Common myeloid progenitor, CD34-positive (primary cell): ENCODE results near the gene KCNJ1.
A peak's percentile ranks its signal among the peaks of the same experiment; 100 is the strongest.

Source experiments
- CTCF ChIA-PET: fragments of 350-600 bp; sonication (Branson Sonifier 250); formaldehyde crosslinking; loops from one replicate; lab custom pipeline; 2021; ENCODE audit warnings: antibody characterized with exemption; lab: Charles Lee
- POLR2A ChIA-PET: fragments of 350-600 bp; sonication (Branson Sonifier 250); formaldehyde crosslinking; loops from one replicate; lab custom pipeline; 2021; ENCODE audit warnings: antibody characterized with exemption; lab: Charles Lee
- DNase-seq, 3 donors: peaks; one replicate each; pipeline versions ENCODE4 v3.0.0 to v3.0.0-alpha.2; 2013
- H3K27ac ChIP-seq, 2 experiments: 1 replicate in 1 of 2; 2 replicates in 1 of 2; pipeline ENCODE4 v1.7.0; 2013; ENCODE audit warnings: inconsistent platforms in 2 of 2, low read length in 2 of 2, mild to moderate bottlenecking in 2 of 2, low read depth in 1 of 2, moderate library complexity in 1 of 2; ENCODE audit not compliant: severe bottlenecking in 2 of 2, insufficient read depth in 1 of 2, poor library complexity in 1 of 2
- H3K27me3 ChIP-seq, 5 experiments: replicated peaks in 2 of 5; 1 replicate in 3 of 5; 2 replicates in 2 of 5; pipeline versions ENCODE4 v1.6.1 to v1.7.0; 2013; ENCODE audit warnings: low read length in 4 of 5, mild to moderate bottlenecking in 2 of 5, moderate library complexity in 2 of 5, inconsistent platforms in 1 of 5; ENCODE audit not compliant: insufficient read depth in 5 of 5, control insufficient read depth in 4 of 5
- H3K36me3 ChIP-seq, 4 experiments: 1 replicate in 2 of 4; 2 replicates in 2 of 4; pipeline versions ENCODE4 v1.6.1 to v1.7.0; 2013; ENCODE audit warnings: low read length in 3 of 4, control low read depth in 1 of 4, mild to moderate bottlenecking in 1 of 4; ENCODE audit not compliant: control insufficient read depth in 4 of 4, insufficient read depth in 4 of 4
- H3K4me1 ChIP-seq, 4 experiments: 1 replicate in 3 of 4; 2 replicates in 1 of 4; pipeline versions ENCODE4 v1.6.1 to v1.7.1; 2013; ENCODE audit warnings: low read length in 3 of 4, mild to moderate bottlenecking in 3 of 4, control low read depth in 1 of 4, inconsistent platforms in 1 of 4, moderate library complexity in 1 of 4; ENCODE audit not compliant: control insufficient read depth in 4 of 4, insufficient read depth in 4 of 4; ENCODE audit errors: control extremely low read depth in 1 of 4
- H3K4me3 ChIP-seq, 7 experiments: 1 replicate in 4 of 7; 2 replicates in 3 of 7; pipeline versions ENCODE4 v1.5.1 to v1.7.0; 2013; ENCODE audit warnings: mild to moderate bottlenecking in 7 of 7, low read length in 6 of 7, moderate library complexity in 6 of 7, inconsistent platforms in 2 of 7, low read depth in 2 of 7, control low read depth in 1 of 7; ENCODE audit not compliant: insufficient read depth in 4 of 7, control insufficient read depth in 1 of 7; ENCODE audit errors: extremely low read depth in 1 of 7
- H3K9me3 ChIP-seq, 5 experiments: 1 replicate in 4 of 5; 2 replicates in 1 of 5; pipeline versions ENCODE4 v1.6.1 to v1.7.1; 2013; ENCODE audit warnings: low read length in 4 of 5, mild to moderate bottlenecking in 2 of 5, inconsistent platforms in 1 of 5, low read depth in 1 of 5, moderate library complexity in 1 of 5; ENCODE audit not compliant: control insufficient read depth in 4 of 5, insufficient read depth in 2 of 5; ENCODE audit errors: control extremely low read depth in 1 of 5
- WGBS: methylation state at CpG from one replicate; pipeline ENCODE4 v1.1.5; 2013; ENCODE audit not compliant: insufficient coverage; 5-methylcytosine and 5-hydroxymethylcytosine counted together

The KCNJ1 gene

DNA sequence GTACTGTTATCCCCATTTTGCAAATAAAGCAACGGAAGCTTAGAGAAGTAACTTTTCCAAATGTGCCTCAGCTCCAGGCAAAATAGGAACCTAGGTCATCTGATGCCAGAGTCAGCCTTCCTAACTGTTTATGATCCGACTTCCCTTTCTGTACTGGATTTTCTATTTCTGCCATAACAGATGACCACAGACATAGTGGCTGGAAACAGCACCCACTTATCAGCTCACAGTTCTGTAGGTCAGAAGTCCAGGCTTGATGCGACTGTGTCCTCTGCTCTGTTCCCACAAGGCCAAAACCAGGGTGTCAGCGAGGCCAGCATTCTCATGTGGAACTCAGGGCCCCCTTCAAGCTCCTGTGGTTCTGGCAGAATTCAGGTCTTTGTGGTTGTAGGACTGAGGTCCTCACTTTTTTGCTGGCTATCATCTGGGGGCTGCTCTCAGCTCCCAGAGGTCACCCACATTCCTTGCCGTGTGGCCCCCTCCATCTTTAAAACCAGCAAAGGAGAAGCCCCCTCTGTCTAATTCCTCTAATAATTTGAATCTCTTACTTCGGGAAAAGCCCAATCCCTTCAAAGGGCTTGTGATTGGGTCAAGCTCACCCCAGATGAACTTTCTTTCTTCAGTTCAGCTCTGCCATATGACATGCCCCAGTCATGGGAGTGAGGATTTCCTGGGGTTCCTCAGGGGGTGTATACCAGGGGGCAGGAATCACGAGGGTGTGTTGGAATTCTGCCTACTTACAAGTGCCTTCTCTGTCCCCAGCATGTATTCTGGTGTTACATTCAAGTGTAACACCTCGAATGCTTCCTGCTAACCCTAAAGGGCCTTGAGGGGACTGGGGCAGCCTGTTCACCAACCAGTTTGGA is 39.3 kb upstream of the KCNJ1 start:
- DNase-seq, result no peak
- POLR2A ChIA-PET, result no interaction called here
- peaks cover 12 to 63% (median 48%) of the 10 kb centered on the region in 4 experiments for H3K4me1 ChIP-seq
- H3K27ac ChIP-seq, result no peak overlapping the region
- WGBS, result 61% methylated on average over 8 of the region's 8 CpGs
- peaks cover 0 to 9% (median 0%) of the 10 kb centered on the region in 5 experiments for H3K27me3 ChIP-seq
- H3K36me3 ChIP-seq, result peaks cover 0 to under 1% (median 0%) of the 10 kb centered on the region in 4 experiments
- H3K4me3 ChIP-seq, result peak overlapping the region in 5 of 7 experiments; percentile 13 to 63 (median 52)
- H3K9me3 ChIP-seq, result peaks cover 0 to 5% (median 0%) of the 10 kb centered on the region in 5 experiments
- CTCF ChIA-PET, result interaction anchor here (0.8 to 12.2 kb wide), 12 partner anchors 8 to 50 kb away, joined by 3 to 153 read pairs (median 6); no protein-coding TSS in a partner anchor

DNA sequence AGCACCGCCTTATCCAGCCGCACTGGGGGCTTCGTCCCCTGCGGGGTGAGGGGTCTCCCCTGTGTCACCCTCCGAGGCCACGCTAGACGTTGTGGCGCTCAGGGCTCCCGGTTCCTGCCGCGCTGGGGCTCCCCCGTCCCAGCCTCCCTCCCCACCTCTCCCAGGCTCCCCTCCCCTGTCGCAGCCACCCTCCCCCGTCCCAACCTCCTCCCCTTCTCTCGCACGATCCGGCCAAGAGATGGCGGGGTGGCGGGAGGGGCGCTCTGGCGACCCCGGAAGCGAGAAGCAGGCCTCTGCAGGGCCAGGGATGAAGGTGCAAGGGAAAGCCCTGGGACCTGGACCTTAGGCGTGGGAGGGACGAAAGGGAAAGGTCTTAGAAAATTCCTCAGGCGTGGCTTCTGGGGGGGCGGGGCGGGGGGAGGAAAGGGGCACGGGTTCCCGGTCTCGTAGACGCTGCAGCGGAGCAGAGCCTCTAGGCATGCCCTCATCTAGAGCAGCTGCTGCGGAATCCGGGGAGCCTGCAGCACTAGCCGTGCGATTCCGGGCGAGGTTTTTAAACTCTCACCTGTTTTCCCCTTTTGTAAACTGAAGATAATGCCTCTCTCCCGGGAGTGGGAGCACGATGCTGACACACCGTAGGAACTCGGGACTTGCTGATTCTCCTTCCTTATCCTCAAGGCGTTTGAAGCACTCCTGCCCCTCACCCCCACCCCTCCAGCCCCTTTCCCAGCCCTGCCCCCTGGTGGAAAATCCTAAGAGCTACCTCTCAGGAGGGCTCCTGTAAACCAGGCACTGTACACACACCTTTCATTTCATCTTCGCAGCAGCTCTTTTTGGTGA is 38.5 kb upstream of the KCNJ1 start:
- H3K27me3 ChIP-seq, result peaks cover 0 to 9% (median 2%) of the 10 kb centered on the region in 5 experiments
- H3K4me3 ChIP-seq, result peak overlapping the region in 6 of 7 experiments; percentile 51 to 77 (median 61)
- peaks cover 0 to 3% (median 0%) of the 10 kb centered on the region in 4 experiments for H3K36me3 ChIP-seq
- CTCF ChIA-PET, result interaction anchor here (0.8 to 12.2 kb wide), 15 partner anchors 9 to 51 kb away, joined by 3 to 153 read pairs (median 10); partner anchors contain the start of gene KCNJ5
- H3K4me1 ChIP-seq, result peaks cover 12 to 63% (median 48%) of the 10 kb centered on the region in 4 experiments
- 3% methylated on average over 35 of the region's 45 CpGs for WGBS
- H3K9me3 ChIP-seq, result peaks cover 0 to 5% (median 0%) of the 10 kb centered on the region in 5 experiments
- H3K27ac ChIP-seq, result no peak overlapping the region
- DNase-seq, result peak; percentile 50 to 78 (median 59)
- POLR2A ChIA-PET, result no interaction called here

DNA sequence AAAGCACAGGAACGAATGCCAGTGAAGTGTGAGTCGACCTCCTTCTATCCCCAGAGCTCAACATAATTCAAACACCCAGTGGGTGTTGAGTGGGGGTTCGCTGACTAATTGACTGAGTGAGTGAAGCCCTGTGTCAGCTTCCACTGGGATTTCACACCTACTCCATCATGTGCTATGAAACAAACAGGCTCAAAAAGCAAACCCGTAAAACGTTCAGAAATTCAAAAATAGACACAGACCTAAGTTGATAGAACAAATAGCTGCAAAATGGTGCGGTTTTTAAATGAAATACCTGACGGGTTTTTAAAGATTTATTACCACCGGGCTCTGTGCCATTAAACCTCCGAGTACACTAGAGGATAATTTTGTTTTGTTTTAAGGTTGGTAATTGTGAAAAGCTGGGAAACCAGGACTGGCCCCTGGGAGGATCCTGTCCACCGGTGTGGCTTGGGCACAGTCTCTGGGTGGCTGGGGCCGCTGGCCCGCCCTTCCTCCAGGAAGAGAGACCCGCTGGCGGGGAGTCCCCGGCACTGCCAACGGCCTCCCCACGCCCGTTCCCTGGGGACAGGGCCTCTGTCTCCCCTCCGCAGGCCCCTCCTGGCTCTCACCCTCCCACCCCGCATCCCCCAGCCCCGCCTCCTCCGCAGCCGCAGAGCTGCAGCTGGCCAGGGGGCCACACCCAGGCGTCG is 37.7 kb upstream of the KCNJ1 start:
- Histone ChIP-seq H3K4me1 (peaks cover 12 to 63% (median 48%) of the 10 kb centered on the region in 4 experiments), H3K4me3 (peak overlapping the region; percentile 6 to 77 (median 59)), H3K27ac (no peak overlapping the region), H3K9me3 (peaks cover 0 to 5% (median 0%) of the 10 kb centered on the region in 5 experiments), H3K36me3 (peaks cover 0 to 3% (median 0%) of the 10 kb centered on the region in 4 experiments), H3K27me3 (peaks cover 0 to 9% (median 2%) of the 10 kb centered on the region in 5 experiments)
- CTCF ChIA-PET, result interaction anchor here (1.2 to 12.2 kb wide), 9 partner anchors 8 to 51 kb away, joined by 3 to 153 read pairs (median 10); partner anchors contain the start of gene KCNJ5
- POLR2A ChIA-PET, result no interaction called here
- peak; percentile 44 to 83 (median 79) for DNase-seq
- WGBS, result 4% methylated on average over 9 of the region's 25 CpGs

DNA sequence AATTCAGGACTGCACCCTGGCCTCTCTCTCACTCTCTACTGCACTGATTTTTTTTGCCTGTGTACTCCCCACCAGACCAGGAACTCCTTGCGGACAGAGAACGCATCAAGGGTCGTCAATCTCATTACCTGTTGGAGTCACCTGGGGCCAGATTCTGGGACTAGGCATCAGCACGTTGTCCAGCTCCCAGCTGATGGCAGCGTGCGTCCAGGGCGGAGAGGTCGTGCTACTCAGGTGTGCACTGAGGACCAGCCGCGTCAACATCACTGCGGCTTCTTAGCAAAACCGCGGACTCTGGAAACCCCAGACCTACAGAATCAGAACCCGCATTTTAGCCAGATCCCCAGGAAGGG is 37.2 kb upstream of the KCNJ1 start:
- Histone ChIP-seq H3K4me1 (peaks cover 12 to 57% (median 46%) of the 10 kb centered on the region in 4 experiments), H3K4me3 (peak overlapping the region in 2 of 7 experiments; percentile 27 to 64), H3K9me3 (peaks cover 0 to 5% (median 0%) of the 10 kb centered on the region in 5 experiments), H3K27ac (no peak overlapping the region), H3K27me3 (peaks cover 0 to 9% (median 2%) of the 10 kb centered on the region in 5 experiments), H3K36me3 (peaks cover 0 to 3% (median 0%) of the 10 kb centered on the region in 4 experiments)
- DNase-seq, result no peak
- CTCF ChIA-PET, result interaction anchor here (0.8 to 12.2 kb wide), 10 partner anchors 8 to 52 kb away, joined by 3 to 153 read pairs (median 10); partner anchors contain the start of gene KCNJ5
- POLR2A ChIA-PET, result no interaction called here
- WGBS, result 69% methylated on average over 13 of the region's 14 CpGs

DNA sequence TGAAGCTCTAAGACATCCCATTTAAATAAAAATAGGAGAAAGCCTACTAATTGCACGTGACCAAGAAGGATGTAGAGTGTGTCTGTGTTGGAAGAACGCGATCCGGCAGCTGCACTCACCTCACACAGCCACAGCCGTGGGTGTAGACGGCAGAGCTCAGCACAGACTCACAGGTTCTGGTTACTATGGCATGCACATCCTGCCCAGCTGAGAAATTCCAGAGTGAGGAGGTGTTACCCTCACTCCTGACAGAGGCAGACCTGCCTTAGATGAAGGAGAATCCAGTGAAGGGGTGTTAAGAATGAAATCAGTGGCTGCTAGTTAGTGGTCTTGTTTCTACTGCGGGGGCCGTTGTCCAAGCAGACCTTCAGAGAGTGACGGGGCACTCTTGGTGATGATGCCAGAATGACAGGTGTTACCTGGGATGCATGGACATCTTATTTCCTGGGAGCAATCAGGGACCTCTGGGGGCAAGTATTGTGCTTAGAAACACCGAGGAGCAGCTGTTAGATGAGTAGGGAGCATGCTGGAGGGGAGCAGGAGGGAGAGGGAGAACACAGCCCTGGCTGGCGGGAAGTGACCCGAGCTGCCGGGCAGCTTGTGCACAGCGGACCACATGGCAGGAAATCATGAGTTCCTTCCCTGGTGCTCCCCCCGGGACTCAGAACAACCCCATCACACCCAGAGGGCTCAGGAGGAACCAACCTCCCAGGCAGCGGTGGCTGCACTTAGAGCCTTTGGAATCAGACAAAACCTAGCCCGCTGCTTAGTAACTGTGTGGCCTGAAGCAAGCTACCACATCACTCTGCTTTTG is 36.4 kb upstream of the KCNJ1 start:
- DNase-seq, result peak in 2 of 3 donors; percentile 62 to 70
- H3K9me3 ChIP-seq, result peaks cover 0 to 5% (median 0%) of the 10 kb centered on the region in 5 experiments
- no peak overlapping the region for H3K27ac ChIP-seq
- 66% methylated on average over 12 of the region's 17 CpGs for WGBS
- H3K4me1 ChIP-seq, result peaks cover 12 to 49% (median 37%) of the 10 kb centered on the region in 4 experiments
- ChIA-PET POLR2A (no interaction called here), CTCF (interaction anchor here (0.8 to 12.2 kb wide), 10 partner anchors 9 to 53 kb away, joined by 3 to 153 read pairs (median 10); partner anchors contain the start of gene KCNJ5)
- H3K4me3 ChIP-seq, result no peak overlapping the region
- H3K36me3 ChIP-seq, result peaks cover 0 to 3% (median 0%) of the 10 kb centered on the region in 4 experiments
- H3K27me3 ChIP-seq, result peaks cover 0 to 9% (median 2%) of the 10 kb centered on the region in 5 experiments
